Kidney tubule cell (primary cell): ENCODE measurements around the gene NDUFAF2.
"Not testable (repeated sequence)": the region's sequence is repeated elsewhere in the genome, so short reads cannot be mapped to it uniquely, and the experiment has no call there.

Source experiments
- DNase-seq: peaks from one replicate; pipeline ENCODE4 v3.0.0-alpha.2; 2018; ENCODE audit warnings: low spot score

NDUFAF2 gene

GRCh38 chr5:61178702-61179101 lies 233.7 kb downstream of the NDUFAF2 start:
- peak; percentile 56 for DNase-seq

DNA sequence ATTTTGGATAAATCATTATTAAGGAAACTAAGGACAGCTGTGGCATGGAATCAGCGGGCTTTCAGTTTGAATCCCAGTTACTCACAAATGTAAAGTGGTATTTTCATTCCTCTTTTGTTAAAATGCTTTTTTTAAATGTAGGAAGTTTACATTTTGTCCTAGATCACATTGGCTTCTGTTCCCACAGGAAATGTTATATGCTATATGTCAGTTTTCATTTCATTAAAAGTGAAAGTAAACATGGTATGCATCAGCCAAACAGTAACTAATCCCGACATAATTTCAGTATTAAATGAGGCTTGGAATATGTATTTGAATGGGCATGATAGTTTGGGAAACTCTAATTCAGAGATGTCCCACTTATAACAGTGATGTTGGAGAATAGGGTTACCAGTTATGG lies 235.9 kb downstream of the NDUFAF2 start:
- DNase-seq = no peak

DNA sequence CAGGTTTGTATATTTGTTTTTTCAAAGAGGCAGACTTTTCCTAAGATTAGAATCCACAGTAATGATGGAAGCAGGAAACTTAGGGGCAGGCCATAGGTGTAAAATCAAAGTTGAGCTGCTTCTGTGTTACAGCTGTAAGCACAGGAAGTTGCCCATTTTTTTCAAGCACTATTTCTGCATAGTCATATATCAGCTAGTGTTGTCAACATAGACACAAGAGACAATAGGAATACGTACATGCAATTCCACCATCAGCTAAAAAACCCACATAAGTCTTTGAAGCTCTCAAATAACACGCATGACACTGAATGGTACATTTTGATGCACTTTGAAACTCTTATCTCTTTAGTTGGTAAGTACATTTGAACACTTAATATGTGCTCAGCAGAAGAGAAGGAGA lies 237.4 kb downstream of the NDUFAF2 start:
- DNase-seq = no peak

DNA sequence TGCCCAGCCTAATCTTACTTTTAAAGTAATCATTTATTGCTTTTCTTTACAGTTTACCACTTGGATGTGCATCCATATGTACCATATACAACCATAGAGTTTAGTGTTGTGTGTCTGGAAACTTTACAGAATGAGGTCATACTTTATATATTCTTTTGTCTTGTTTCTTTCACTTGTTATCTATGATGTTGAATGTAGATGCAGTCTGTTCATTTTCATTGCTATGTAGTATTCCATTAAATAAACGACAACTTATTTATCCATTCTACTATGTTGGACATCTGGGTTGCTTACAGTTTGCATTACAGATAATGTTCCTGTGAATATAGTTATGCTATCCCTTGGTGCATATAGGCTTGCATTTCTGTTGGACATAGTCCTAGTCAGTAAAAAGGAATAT lies 238.5 kb downstream of the NDUFAF2 start:
- no peak for DNase-seq

DNA sequence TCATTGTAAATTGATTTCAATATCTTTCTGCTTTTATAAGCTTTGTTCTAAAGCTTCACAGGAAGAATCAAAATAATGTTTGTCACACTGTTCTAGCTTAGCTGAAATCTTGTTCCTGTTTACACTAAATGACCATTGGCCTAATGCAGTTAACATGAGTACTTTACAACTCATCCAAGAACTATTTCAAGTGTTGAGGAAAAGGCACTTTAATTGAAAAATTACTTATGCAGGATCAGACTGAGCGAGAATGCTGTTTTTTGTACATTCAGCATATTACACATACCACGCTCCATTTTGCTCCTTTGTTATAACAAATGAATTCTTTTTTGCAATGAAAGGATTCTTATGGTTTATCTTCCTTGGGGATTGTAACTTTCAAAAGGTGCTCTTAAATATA lies 239.7 kb downstream of the NDUFAF2 start:
- DNase-seq = no peak

- no peak for DNase-seq
Observed at GRCh38 chr5:61186634-61187033, 241.6 kb downstream of the NDUFAF2 start.

- not testable (repeated sequence) for DNase-seq
Observed at GRCh38 chr5:61187352-61187751, 242.3 kb downstream of the NDUFAF2 start.

DNA sequence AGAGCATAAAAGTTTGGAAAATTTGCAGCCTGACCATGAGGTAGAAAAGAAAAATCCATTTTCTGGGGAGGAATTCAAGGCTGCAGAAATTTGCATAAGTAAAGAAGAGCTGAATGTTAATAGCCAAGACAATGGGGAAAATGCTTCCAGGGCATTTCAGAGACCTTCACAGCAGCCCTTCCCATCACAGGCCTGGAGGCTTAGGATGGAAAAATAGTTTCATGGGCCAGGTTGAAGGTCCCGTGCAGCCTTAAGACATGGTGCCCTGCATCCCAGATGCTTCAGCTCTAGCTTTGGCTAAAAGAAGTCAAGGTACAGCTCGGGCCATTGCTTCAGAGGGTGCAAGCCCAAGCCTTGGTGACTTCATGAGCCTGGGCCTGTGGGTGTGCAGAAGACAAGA lies 242.8 kb downstream of the NDUFAF2 start:
- DNase-seq = not testable (repeated sequence)

- no peak for DNase-seq
Observed at GRCh38 chr5:61198606-61199005, 253.6 kb downstream of the NDUFAF2 start.

- DNase-seq = peak; percentile 39
Observed at GRCh38 chr5:61200582-61201155, 255.7 kb downstream of the NDUFAF2 start.

GRCh38 chr5:61202213-61202612 lies 257.2 kb downstream of the NDUFAF2 start:
- no peak for DNase-seq
